NCI-H1694 (cell line): ENCODE measurements around the gene LST1.
A peak's percentile ranks its signal among the peaks of the same experiment; 100 is the strongest.

ENCODE experiments used
- DNase-seq: peaks from one replicate; lab custom pipeline; 2025; lab: John Stamatoyannopoulos, UW

Gene LST1

GRCh38 chr6:31620586-31621319 is 34.7 kb downstream of the LST1 start, which contains the start of gene PRRC2A:
PRRC2A (plus strand) TSS chr6:31620715; CDS start chr6:31622790, 2,075 bp downstream.
- DNase-seq, result peak; percentile 28

- no peak for DNase-seq
Measured at GRCh38 chr6:31621320-31621939, 35.4 kb downstream of the LST1 start.

- no peak for DNase-seq
Measured at GRCh38 chr6:31621991-31622390, 35.9 kb downstream of the LST1 start.

- no peak for DNase-seq
Measured at GRCh38 chr6:31622684-31623091, 36.6 kb downstream of the LST1 start.

GRCh38 chr6:31624070-31624469 is 38.0 kb downstream of the LST1 start:
- no peak for DNase-seq

- no peak for DNase-seq
Measured at GRCh38 chr6:31626952-31627351, 40.9 kb downstream of the LST1 start.

GRCh38 chr6:31627690-31628287 is 41.7 kb downstream of the LST1 start:
- no peak for DNase-seq

- no peak for DNase-seq
Measured at GRCh38 chr6:31629014-31629413, 42.9 kb downstream of the LST1 start.

- no peak for DNase-seq
Measured at GRCh38 chr6:31630177-31630934, 44.3 kb downstream of the LST1 start.

- DNase-seq, result no peak
Measured at GRCh38 chr6:31631209-31631608, 45.1 kb downstream of the LST1 start.

- DNase-seq, result no peak
Measured at GRCh38 chr6:31631681-31632278, 45.7 kb downstream of the LST1 start.

GRCh38 chr6:31632279-31632946 is 46.3 kb downstream of the LST1 start:
- DNase-seq, result no peak

- no peak for DNase-seq
Measured at GRCh38 chr6:31633447-31633846, 47.4 kb downstream of the LST1 start.

- DNase-seq, result no peak
Measured at GRCh38 chr6:31634131-31634530, 48.1 kb downstream of the LST1 start.

GRCh38 chr6:31634969-31635575 is 49.0 kb downstream of the LST1 start:
- no peak for DNase-seq

- no peak for DNase-seq
Measured at GRCh38 chr6:31636698-31637596, 50.9 kb downstream of the LST1 start.
